Neural cell (in vitro differentiated cells): ENCODE measurements around the gene SPECC1. TPM values are rescaled to one million over a fixed set of nuclear protein-coding genes. Genes with fewer than 3 reads are reported as not detected.

Experiments
- H2AFZ ChIP-seq: fragments of 200-600, 300-800 bp; sonication (generic), shearing (Covaris generic); 2 replicates; pipeline ENCODE4 v1.6.0; 2014; ENCODE audit warnings: low read depth, mild to moderate bottlenecking, antibody characterized with exemption, low read length, moderate library complexity
- H3F3A ChIP-seq: fragments of 200-600 bp; shearing (Covaris generic); 2 replicates; pipeline ENCODE4 v1.6.1; 2016; ENCODE audit warnings: mild to moderate bottlenecking, moderate library complexity, mixed read lengths, antibody characterized with exemption, low read length; ENCODE audit not compliant: insufficient read depth, poor library complexity, severe bottlenecking
- H3K27ac ChIP-seq: fragments of 200-600, 300-800 bp; sonication (generic), shearing (Covaris generic); 2 replicates; pipeline ENCODE4 v1.5.1; 2014; ENCODE audit warnings: mild to moderate bottlenecking, low read length, moderate library complexity
- H3K27me3 ChIP-seq: fragments of 300-800, 200-600 bp; sonication (generic), shearing (Covaris generic); 2 replicates; pipeline ENCODE4 v1.6.0; 2014; ENCODE audit warnings: mild to moderate bottlenecking, low read depth, low read length, moderate library complexity; ENCODE audit not compliant: insufficient read depth
- H3K36me3 ChIP-seq: fragments of 300-800, 200-600 bp; sonication (generic), shearing (Covaris generic); 2 replicates; pipeline ENCODE4 v1.5.1; 2014; ENCODE audit warnings: mild to moderate bottlenecking, antibody characterized with exemption, low read length, moderate library complexity; ENCODE audit not compliant: insufficient read depth
- H3K4me2 ChIP-seq: fragments of 300-800, 200-600 bp; sonication (generic), shearing (Covaris generic); 2 replicates; pipeline ENCODE4 v1.6.0; 2014; ENCODE audit warnings: mild to moderate bottlenecking, low read length
- H3K4me3 ChIP-seq: fragments of 300-800, 200-600 bp; sonication (generic), shearing (Covaris generic); 2 replicates; pipeline ENCODE4 v1.5.1; 2014; ENCODE audit warnings: mild to moderate bottlenecking, low read length, moderate library complexity
- H3K79me2 ChIP-seq: fragments of 200-600 bp; shearing (Covaris generic); replicated peaks from 2 replicates; pipeline ENCODE4 v1.6.0; 2014; ENCODE audit warnings: mild to moderate bottlenecking, low read length, moderate library complexity; ENCODE audit not compliant: insufficient read depth
- H3K9ac ChIP-seq: fragments of 300-800, 200-600 bp; sonication (generic), shearing (Covaris generic); 2 replicates; pipeline ENCODE4 v1.6.1; 2016; ENCODE audit warnings: mild to moderate bottlenecking, low read length, mixed read lengths
- H3K9me2 ChIP-seq: fragments of 200-600 bp; shearing (Covaris generic); 2 replicates; pipeline ENCODE4 v1.6.1; 2016; ENCODE audit warnings: mild to moderate bottlenecking, low read length, mixed read lengths; ENCODE audit not compliant: insufficient read depth
- H3K9me3 ChIP-seq: fragments of 200-600, 300-800 bp; sonication (generic), shearing (Covaris generic); 2 replicates; pipeline ENCODE4 v1.6.1; 2016; ENCODE audit warnings: mild to moderate bottlenecking, mixed run types, low read length, moderate library complexity, mixed read lengths
- H4K20me1 ChIP-seq: fragments of 200-600 bp; shearing (Covaris generic); 2 replicates; pipeline ENCODE4 v1.6.1; 2016; ENCODE audit warnings: mild to moderate bottlenecking, mixed run types; ENCODE audit not compliant: insufficient read depth
- CTCF ChIP-seq: fragments of 450-650 bp; IDR thresholded peaks from 2 replicates; pipeline ENCODE4 v1.5.1; 2014; ENCODE audit warnings: antibody characterized with exemption, mild to moderate bottlenecking, moderate library complexity; ENCODE audit not compliant: poor library complexity, severe bottlenecking
- EZH2 ChIP-seq: fragments of 200-600, 300-800 bp; shearing (Covaris generic), sonication (generic); IDR thresholded peaks from 2 replicates; pipeline ENCODE4 v1.6.1; 2014; ENCODE audit warnings: antibody characterized with exemption, low read length, borderline replicate concordance, mild to moderate bottlenecking; ENCODE audit not compliant: insufficient read depth, poor library complexity, severe bottlenecking
- MXI1 ChIP-seq: fragments of 450-650 bp; conservative IDR thresholded peaks from 2 replicates; pipeline ENCODE4 v1.6.1; 2014; ENCODE audit warnings: antibody characterized with exemption, mild to moderate bottlenecking; ENCODE audit not compliant: poor library complexity, severe bottlenecking
- POLR2AphosphoS5 ChIP-seq: IDR thresholded peaks from 2 replicates; pipeline ENCODE4 v1.6.1; 2012
- RAD21 ChIP-seq: fragments of 450-650 bp; conservative IDR thresholded peaks from 2 replicates; pipeline ENCODE4 v1.6.1; 2014; ENCODE audit warnings: antibody characterized with exemption, mild to moderate bottlenecking, moderate library complexity
- REST ChIP-seq: IDR thresholded peaks from 2 replicates; pipeline ENCODE4 v1.6.1; 2012; ENCODE audit warnings: borderline replicate concordance
- SMC3 ChIP-seq: fragments of 450-650 bp; conservative IDR thresholded peaks from 2 replicates; pipeline ENCODE4 v1.6.1; 2014; ENCODE audit warnings: antibody characterized with exemption, mild to moderate bottlenecking, moderate library complexity; ENCODE audit not compliant: poor library complexity
- TAF1 ChIP-seq: IDR thresholded peaks from 2 replicates; pipeline ENCODE4 v1.6.1; 2012; ENCODE audit warnings: low read depth
- polyA plus RNA-seq: library from polyadenylated mRNA; depleted of rRNA; stranded (reverse); fragments of >200 nt; gene quantifications from 2 replicates; pipeline ENCODE4 v1.2.3, GENCODE V29; 2014

SPECC1 gene
- polyA plus RNA-seq, 1 donor from 2014 or later: 8.6 TPM

GRCh38 chr17:20189979-20190378, 180.8 kb downstream of the SPECC1 start:
- H4K20me1 ChIP-seq: no peaks in the 10 kb centered on the region
- no peak overlapping the region for H3K4me3 ChIP-seq
- H3K9ac ChIP-seq: no peak overlapping the region

GRCh38 chr17:20190605-20191004, 181.4 kb downstream of the SPECC1 start:
- Histone ChIP-seq H4K20me1 (no peaks in the 10 kb centered on the region), H3K4me3 (no peak overlapping the region), H3K9me3 (no peaks in the 10 kb centered on the region), H3K79me2 (no peaks in the 10 kb centered on the region), H3F3A (no peaks in the 10 kb centered on the region), H3K27me3 (no peaks in the 10 kb centered on the region), H3K9me2 (no peaks in the 10 kb centered on the region), H3K36me3 (no peaks in the 10 kb centered on the region), H3K4me2 (no peak overlapping the region), H2AFZ (no peak overlapping the region), H3K9ac (no peak overlapping the region), H3K27ac (no peak overlapping the region)
- TF ChIP-seq TAF1 (no peak), CTCF (no peak), POLR2AphosphoS5 (no peak), REST (no peak), RAD21 (no peak), SMC3 (no peak), EZH2 (no peak)

More at GRCh38 chr17:20189979-20190378, 180.8 kb downstream of the SPECC1 start:
- Histone ChIP-seq H3K27ac (no peak overlapping the region), H3K36me3 (no peaks in the 10 kb centered on the region), H3K79me2 (no peaks in the 10 kb centered on the region), H2AFZ (no peak overlapping the region), H3K9me3 (no peaks in the 10 kb centered on the region), H3K9me2 (no peaks in the 10 kb centered on the region), H3K4me2 (no peak overlapping the region), H3F3A (no peaks in the 10 kb centered on the region), H3K27me3 (no peaks in the 10 kb centered on the region)
- TF ChIP-seq EZH2 (no peak), MXI1 (no peak), CTCF (no peak)
